K562 (cell line): Measurements from ENCODE around the gene SERBP1. TPM values are rescaled to one million over a fixed set of nuclear protein-coding genes. Genes with fewer than 3 reads are reported as not detected.

ENCODE experiments used
- ATAC-seq: fragments of 200-7000 bp; cut with Tn5 transposase; 3 replicates; pipeline ENCODE4 v1.9.1; 2020; ENCODE audit warnings: moderate library complexity
- BruUV-seq: library from RNA; stranded (reverse); fragments of 400-500 nt; replicated peaks from 2 replicates; lab custom pipeline; 2021; lab: Mats Ljungman, UMichigan
- CTCF ChIA-PET: fragments of 300-600 bp; formaldehyde crosslinking; extraction: SDS; loops from one replicate; lab custom pipeline; 2021; ENCODE audit warnings: low intra/inter-chr PET ratio; lab: Yijun Ruan, JAX
- POLR2A ChIA-PET: fragments of 300-600, 350-650 bp; sonication (Branson Sonifier 250); formaldehyde crosslinking; extraction: SDS; loops from one replicate; lab custom pipeline; 2021; ENCODE audit warnings: antibody characterized with exemption, inconsistent platforms; lab: Yijun Ruan, JAX
- DNase-seq, 4 experiments: peaks; one replicate each; pipeline versions ENCODE4 v3.0.0 to v3.0.0-alpha.2; 2011 to 2018; ENCODE audit warnings: low spot score in 3 of 4, mixed read lengths in 3 of 4; ENCODE audit errors: extremely low read depth in 1 of 4
- FAIRE-seq: peaks from 2 replicates; lab custom pipeline; 2011; peaks lifted over from hg19 to GRCh38; lab: Jason Lieb, UNC
- H2AFZ ChIP-seq: 2 replicates; pipeline ENCODE4 v1.6.0; 2011; ENCODE audit warnings: low read depth, low read length, control low read depth, inconsistent platforms
- H3K27ac ChIP-seq: fragments of 200-600 bp; 3 replicates; pipeline ENCODE4 v1.8.0; 2011; ENCODE audit warnings: low read depth, mild to moderate bottlenecking, control low read depth, inconsistent platforms, low read length, moderate library complexity, mixed read lengths; ENCODE audit errors: extremely low read depth
- H3K27me3 ChIP-seq, 2 experiments: fragments of 300-600 bp in 1 of 2; 2 replicates in 1 of 2; 3 replicates in 1 of 2; pipeline versions ENCODE4 v1.6.0 to v1.8.0; 2011; ENCODE audit warnings: inconsistent platforms in 2 of 2, low read length in 2 of 2, mild to moderate bottlenecking in 1 of 2, mixed read lengths in 1 of 2, moderate library complexity in 1 of 2; ENCODE audit not compliant: control insufficient read depth in 2 of 2, insufficient read depth in 2 of 2
- H3K36me3 ChIP-seq: fragments of 300-600 bp; 3 replicates; pipeline ENCODE4 v1.8.0; 2011; ENCODE audit warnings: mild to moderate bottlenecking, low read length, inconsistent platforms; ENCODE audit not compliant: control insufficient read depth, insufficient read depth
- H3K4me1 ChIP-seq, 2 experiments: fragments of 200-600 bp in 1 of 2; replicated peaks in 1 of 2; 2 replicates in 1 of 2; 3 replicates in 1 of 2; pipeline versions ENCODE4 v1.5.1 to v1.8.0; 2011; ENCODE audit warnings: inconsistent platforms in 2 of 2, low read length in 2 of 2, mild to moderate bottlenecking in 1 of 2, mixed read lengths in 1 of 2, moderate library complexity in 1 of 2; ENCODE audit not compliant: control insufficient read depth in 2 of 2, insufficient read depth in 2 of 2
- H3K4me2 ChIP-seq: 2 replicates; pipeline ENCODE4 v1.6.1; 2011; ENCODE audit warnings: low read length, control low read depth, inconsistent platforms, mixed read lengths; ENCODE audit not compliant: insufficient read depth
- H3K4me3 ChIP-seq: fragments of 200-600 bp; sonication (generic), shearing (Covaris generic); 2 replicates; pipeline ENCODE4 v1.5.1; 2016; ENCODE audit warnings: control low read depth, inconsistent platforms
- H3K79me2 ChIP-seq: fragments of 200-600 bp; 3 replicates; pipeline ENCODE4 v1.8.0; 2011; ENCODE audit warnings: low read length, inconsistent platforms; ENCODE audit not compliant: control insufficient read depth, insufficient read depth
- H3K9ac ChIP-seq, 2 experiments: 2 replicates each; pipeline versions ENCODE4 v1.6.0 to v1.6.1; 2011; ENCODE audit warnings: low read depth in 2 of 2, low read length in 2 of 2, control low read depth in 1 of 2, inconsistent platforms in 1 of 2, mild to moderate bottlenecking in 1 of 2, mixed read lengths in 1 of 2; ENCODE audit not compliant: insufficient read depth in 1 of 2
- H3K9me1 ChIP-seq: one replicate; pipeline ENCODE4 v1.6.0; 2011; ENCODE audit warnings: inconsistent platforms, mild to moderate bottlenecking, low read length, moderate library complexity; ENCODE audit not compliant: control insufficient read depth, insufficient read depth
- H3K9me3 ChIP-seq: replicated peaks from 2 replicates; pipeline ENCODE4 v1.5.1; 2011; ENCODE audit warnings: low read depth, low read length, inconsistent platforms; ENCODE audit not compliant: control insufficient read depth, insufficient read depth
- H4K20me1 ChIP-seq: replicated peaks from 2 replicates; pipeline ENCODE4 v1.6.1; 2011; ENCODE audit warnings: low read length, inconsistent platforms, mixed read lengths; ENCODE audit not compliant: control insufficient read depth, insufficient read depth
- CCNT2 ChIP-seq: IDR thresholded peaks from 2 replicates; pipeline ENCODE4 v1.6.1; 2011; ENCODE audit warnings: borderline replicate concordance, low read depth, mild to moderate bottlenecking, moderate library complexity, mixed read lengths, low read length; ENCODE audit not compliant: insufficient read length; ENCODE audit errors: extremely low read depth
- CEBPZ ChIP-seq: fragments of 150-350 bp; IDR thresholded peaks from 2 replicates; pipeline ENCODE4 v1.6.1; 2014; ENCODE audit warnings: low read depth, mild to moderate bottlenecking, low read length, borderline replicate concordance
- PHF21A ChIP-seq: fragments of 450-650 bp; IDR thresholded peaks from 2 replicates; pipeline ENCODE4 v1.6.1; 2017; ENCODE audit warnings: low read depth, borderline replicate concordance
- TEAD2 ChIP-seq: fragments of 450-650 bp; IDR thresholded peaks from 2 replicates; pipeline ENCODE4 v1.6.1; 2016; ENCODE audit warnings: missing genetic modification characterization, control low read depth, missing compliant biosample characterization
- ZBTB43 ChIP-seq: sonication (generic); formaldehyde crosslinking; IDR thresholded peaks from 2 replicates; pipeline ENCODE4 v1.8.0; 2023; ENCODE audit warnings: mild to moderate bottlenecking, missing genetic modification reagents
- WGBS: fragments of 100-300 bp; shearing (Covaris generic); methylation state at CpG from one replicate; pipeline ENCODE4 v1.1.6; 2016; ENCODE audit warnings: low coverage, mixed read lengths; ENCODE audit not compliant: insufficient coverage; ENCODE audit errors: missing lambda C conversion rate; 5-methylcytosine and 5-hydroxymethylcytosine counted together
- in situ Hi-C: fragments of 300-500 bp; cut with MboI; formaldehyde crosslinking; loops from 4 replicates; pipeline ENCODE4 v1.15.0; 2018; ENCODE audit warnings: inconsistent platforms, mixed read lengths
- intact Hi-C: fragments of 100-400 bp; cut with micrococcal nuclease; formaldehyde crosslinking; loops from 2 replicates; pipeline ENCODE4 v1.14.2; 2022
- polyA plus RNA-seq, 8 experiments: library from polyadenylated mRNA; depleted of rRNA in 4 of 8; stranded (reverse) in 5 of 8; unstranded in 3 of 8; fragments of >200 nt; fragmentation: Nextera tagmentation in 2 of 8; fragmentation: Illumina TruSeq in 1 of 8; extraction: Ambion mirVana in 2 of 8; extraction: Trizol in 1 of 8; gene quantifications; 2 replicates each; pipeline versions ENCODE4 v1.2.1 to v1.2.3, GENCODE V29; 2011 to 2014; ENCODE audit warnings: inconsistent platforms in 1 of 8, missing spikeins in 1 of 8
- total RNA-seq, 7 experiments: library from RNA; depleted of rRNA in 6 of 7; stranded (reverse); fragments of >200 nt in 6 of 7; fragmentation: Illumina TruSeq in 2 of 7; extraction: Trizol in 2 of 7; gene quantifications; 2 replicates each; pipeline versions ENCODE4 v1.2.1 to v1.2.3, GENCODE V29; 2011 to 2021; ENCODE audit warnings: low replicate concordance in 1 of 7

Gene SERBP1
- total and polyA plus RNA-seq, 9 of the 15 experiments (the other 6 are each of a cell fraction or from before 2014, with no cell fraction given) = 79.9 to 761 (median 464) TPM

- WGBS = 33% methylated on average over 1 of the region's 1 CpG
- H3K27me3 ChIP-seq = no peaks in the 10 kb centered on the region
- no peaks in the 10 kb centered on the region for H3K9me1 ChIP-seq
- ChIA-PET CTCF (no interaction called here), POLR2A (interaction anchor here (0.6 kb wide), 1 partner anchor 811 kb away, joined by 3 read pairs; no protein-coding TSS in a partner anchor)
- H3K79me2 ChIP-seq = no peaks in the 10 kb centered on the region
- no peak for ATAC-seq
- no peak overlapping the region for H3K9ac ChIP-seq
- H3K4me3 ChIP-seq = no peak overlapping the region
- TF ChIP-seq CEBPZ (no peak), TEAD2 (tag) (no peak), CCNT2 (no peak), PHF21A (no peak), ZBTB43 (no peak)
- H3K27ac ChIP-seq = no peak overlapping the region
- no peaks in the 10 kb centered on the region for H3K9me3 ChIP-seq
- no peak overlapping the region for H2AFZ ChIP-seq
- no peak overlapping the region for H3K4me2 ChIP-seq
- no peak for DNase-seq
- BruUV-seq = no TSS peak
- H3K4me1 ChIP-seq = no peaks in the 10 kb centered on the region; a peak in 2 of 5 replicates
- H4K20me1 ChIP-seq = no peaks in the 10 kb centered on the region
- H3K36me3 ChIP-seq = no peaks in the 10 kb centered on the region
- no peak for FAIRE-seq
- intact Hi-C loops = no loop called here
- in situ Hi-C loops = no loop called here
These were observed 27.0 kb upstream of the SERBP1 start for GRCh38 chr1:67457247-67457646.
